Measurements from ENCODE around the gene DPY19L2. TPM values are rescaled to one million over a fixed set of nuclear protein-coding genes. Genes with fewer than 3 reads are reported as not detected.
"Not testable (repeated sequence)": the region's sequence is repeated elsewhere in the genome, so short reads cannot be mapped to it uniquely, and the experiment has no call there.

Gene DPY19L2
- total and polyA plus RNA-seq, 4 donors: 1.5 to 40.8 (median 10.7) TPM

GRCh38 chr12:63529641-63530040 is 138.7 kb downstream of the DPY19L2 start:
- ATAC-seq (ENCODE audit: low FRiP score); H3K4me1 ChIP-seq (ENCODE audit: control insufficient read depth in 1 of 2, insufficient read depth in 2 of 2, low read length in 2 of 2); H3K4me3 ChIP-seq (ENCODE audit: low read length in 2 of 2); intact Hi-C loops (cut with DNase I); H3K9me3 ChIP-seq (ENCODE audit: control insufficient read depth, low read length); DNase-seq; H3K27ac ChIP-seq (ENCODE audit: low read depth in 1 of 2, low read length in 2 of 2); H3K27me3 ChIP-seq (ENCODE audit: control insufficient read depth in 1 of 2, insufficient read depth in 2 of 2, low read length in 1 of 2); H3K36me3 ChIP-seq (ENCODE audit: control insufficient read depth in 1 of 2, insufficient read depth in 2 of 2, low read length in 1 of 2): not testable (repeated sequence)
- WGBS, 2 donors: 63 to 85% methylated on average over 7 of the region's 7 CpGs

DNA sequence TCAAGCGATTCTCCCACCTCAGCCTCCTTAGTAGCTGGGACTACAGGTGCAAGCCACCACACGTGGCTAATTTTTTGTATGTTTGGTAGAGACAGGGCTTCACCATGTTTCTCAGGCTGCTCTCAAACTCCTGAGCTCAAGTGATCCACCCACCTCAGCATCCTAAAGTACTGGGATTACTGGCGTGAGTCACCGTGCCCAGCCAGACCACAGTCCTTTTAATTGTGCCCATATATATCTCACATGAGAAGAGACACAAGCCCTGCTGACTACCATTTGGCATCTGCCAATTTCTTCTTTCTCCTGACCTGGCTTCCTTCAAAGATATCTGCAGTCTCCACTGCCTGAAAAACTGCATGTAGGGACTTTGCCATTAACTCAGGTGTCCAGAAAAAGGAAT is 142.5 kb downstream of the DPY19L2 start:
- no peaks in the 10 kb centered on the region for H3K27me3 ChIP-seq (ENCODE audit: control insufficient read depth in 1 of 2, insufficient read depth in 2 of 2, low read length in 1 of 2)
- intact Hi-C loops (cut with DNase I): no loop called here
- WGBS, 2 donors: 93 to 94% methylated on average over 4 of the region's 4 CpGs
- no peaks in the 10 kb centered on the region for H3K9me3 ChIP-seq (ENCODE audit: control insufficient read depth, low read length)
- H3K4me1 ChIP-seq (ENCODE audit: control insufficient read depth in 1 of 2, insufficient read depth in 2 of 2, low read length in 2 of 2): no peaks in the 10 kb centered on the region
- no peak overlapping the region for H3K27ac ChIP-seq (ENCODE audit: low read depth in 1 of 2, low read length in 2 of 2)
- no peak for DNase-seq
- H3K4me3 ChIP-seq (ENCODE audit: low read length in 2 of 2): no peak overlapping the region
- ATAC-seq (ENCODE audit: low FRiP score): no peak
- no peaks in the 10 kb centered on the region for H3K36me3 ChIP-seq (ENCODE audit: control insufficient read depth in 1 of 2, insufficient read depth in 2 of 2, low read length in 1 of 2)

GRCh38 chr12:63521706-63522105 is 146.6 kb downstream of the DPY19L2 start:
- no peak for ATAC-seq (ENCODE audit: low FRiP score)
- intact Hi-C loops (cut with DNase I): no loop called here
- H3K4me1 ChIP-seq (ENCODE audit: control insufficient read depth in 1 of 2, insufficient read depth in 2 of 2, low read length in 2 of 2): no peaks in the 10 kb centered on the region
- no peak for DNase-seq
- no peaks in the 10 kb centered on the region for H3K9me3 ChIP-seq (ENCODE audit: control insufficient read depth, low read length)
- no peaks in the 10 kb centered on the region for H3K36me3 ChIP-seq (ENCODE audit: control insufficient read depth in 1 of 2, insufficient read depth in 2 of 2, low read length in 1 of 2)
- H3K27me3 ChIP-seq (ENCODE audit: control insufficient read depth in 1 of 2, insufficient read depth in 2 of 2, low read length in 1 of 2): no peaks in the 10 kb centered on the region
- H3K27ac ChIP-seq (ENCODE audit: low read depth in 1 of 2, low read length in 2 of 2): no peak overlapping the region
- 30 to 37% methylated on average over 2 of the region's 2 CpGs for WGBS, 2 donors
- no peak overlapping the region for H3K4me3 ChIP-seq (ENCODE audit: low read length in 2 of 2)

Other genes with a start within 250 kb of the DPY19L2 start
- 10 to 100 TPM; 13.2 to 16.5 TPM for gene RXYLT1, start 111.4 kb upstream of the DPY19L2 start, total RNA-seq
- gene RXYLT1, start 111.4 kb upstream of the DPY19L2 start, polyA plus RNA-seq: 10 to 100 TPM in 1 of 2 donors, 1 to 10 TPM in 1; 6.9 to 12.5 TPM
- gene SRGAP1, start 176.2 kb upstream of the DPY19L2 start, total RNA-seq: 10 to 100 TPM; 10.1 to 15.5 TPM
- gene SRGAP1, start 176.2 kb upstream of the DPY19L2 start, polyA plus RNA-seq: 1 to 10 TPM in 1 of 2 donors, under 1 TPM in 1; 0.88 to 1.9 TPM

Data from aorta (tissue), 5 donors.